Parathyroid adenoma (tissue), 2 donors: ENCODE measurements around the gene ARPC1B.
A peak's percentile ranks its signal among the peaks of the same experiment; 100 is the strongest.

Experiments used
- H2AFZ ChIP-seq: fragments of 300-600 bp; sonication (generic); one replicate; pipeline ENCODE4 v1.7.0; 2017; ENCODE audit warnings: antibody characterized with exemption, mild to moderate bottlenecking
- H3K27ac ChIP-seq: fragments of 300-600 bp; sonication (generic); one replicate; pipeline ENCODE4 v1.7.0; 2017
- H3K27me3 ChIP-seq: fragments of 300-600 bp; sonication (generic); one replicate; pipeline ENCODE4 v1.7.0; 2017; ENCODE audit warnings: low read length; ENCODE audit not compliant: control insufficient read depth, insufficient read depth
- H3K36me3 ChIP-seq: fragments of 300-600 bp; sonication (generic); one replicate; pipeline ENCODE4 v1.7.0; 2017; ENCODE audit warnings: low read length; ENCODE audit not compliant: control insufficient read depth, insufficient read depth
- H3K4me1 ChIP-seq: fragments of 300-600 bp; sonication (generic); one replicate; pipeline ENCODE4 v1.7.0; 2017; ENCODE audit warnings: control low read depth
- H3K4me2 ChIP-seq: fragments of 300-600 bp; sonication (generic); one replicate; pipeline ENCODE4 v1.7.0; 2017; ENCODE audit warnings: low read length
- H3K4me3 ChIP-seq: fragments of 300-600 bp; sonication (generic); one replicate; pipeline ENCODE4 v1.7.0; 2017; ENCODE audit warnings: low read depth, low read length
- H3K79me2 ChIP-seq: fragments of 300-600 bp; sonication (generic); one replicate; pipeline ENCODE4 v1.7.0; 2017; ENCODE audit warnings: control low read depth
- H3K9ac ChIP-seq: fragments of 300-600 bp; sonication (generic); one replicate; pipeline ENCODE4 v1.7.0; 2017; ENCODE audit warnings: mild to moderate bottlenecking
- H3K9me3 ChIP-seq: fragments of 300-600 bp; sonication (generic); one replicate; pipeline ENCODE4 v1.7.0; 2017; ENCODE audit warnings: low read length; ENCODE audit not compliant: control insufficient read depth
- TF ChIP-seq, protein P1 (sequence below): fragments of 300-600 bp; sonication (generic); IDR thresholded peaks from one replicate; pipeline ENCODE4 v1.7.0; 2017; ENCODE audit warnings: antibody characterized with exemption, mild to moderate bottlenecking
- donor health status: primary hyperparathyroidism.

ARPC1B gene

DNA sequence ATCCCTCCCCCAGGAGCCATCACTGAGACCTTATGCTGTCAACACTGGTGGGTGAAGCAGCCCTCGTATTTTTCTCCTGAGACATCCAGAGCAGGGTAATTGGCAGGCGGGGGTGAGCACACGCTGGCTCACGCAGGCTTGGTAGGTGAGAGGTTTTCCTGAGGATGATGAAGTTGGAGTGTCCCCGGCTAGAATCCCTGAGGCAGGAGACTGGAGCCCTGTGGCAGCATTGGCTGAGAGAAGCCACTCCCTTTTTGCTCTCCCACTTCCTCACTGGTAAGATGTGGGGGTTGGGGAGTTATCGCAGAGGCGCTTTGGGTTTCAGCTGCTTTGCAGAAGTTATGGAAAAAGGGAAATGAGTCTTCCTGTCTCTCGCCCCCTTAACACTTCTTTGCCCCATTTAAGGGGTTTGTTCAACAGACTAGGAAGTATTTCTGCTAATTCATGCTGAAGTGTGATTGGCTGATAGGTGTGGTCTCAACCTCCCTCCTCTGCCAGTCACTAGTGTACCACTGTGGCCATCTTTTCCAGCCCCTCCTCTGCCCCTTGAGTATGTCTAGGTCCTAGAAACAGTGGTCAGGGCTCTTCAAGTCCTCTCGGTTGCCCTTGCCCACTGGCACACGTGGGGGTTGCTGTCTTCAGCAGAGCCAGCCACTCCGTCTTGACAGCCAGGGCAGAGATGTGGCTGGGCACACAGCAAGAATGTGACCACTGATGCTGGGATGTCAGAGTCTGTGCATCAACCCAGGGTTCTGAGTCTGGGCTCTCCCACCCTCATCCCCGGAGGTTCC, 5.7 kb downstream of the ARPC1B start:
- Histone ChIP-seq H3K9ac (no peak overlapping the region), H3K36me3 (no peaks in the 10 kb centered on the region), H3K27ac (peak overlapping the region; percentile 68), H3K4me1 (peaks cover 3% of the 10 kb centered on the region), H3K79me2 (peaks cover 2% of the 10 kb centered on the region), H2AFZ (peak overlapping the region; percentile 15), H3K27me3 (no peaks in the 10 kb centered on the region), H3K4me3 (no peak overlapping the region), H3K9me3 (no peaks in the 10 kb centered on the region), H3K4me2 (no peak overlapping the region)
- TF ChIP-seq, protein P1, sequence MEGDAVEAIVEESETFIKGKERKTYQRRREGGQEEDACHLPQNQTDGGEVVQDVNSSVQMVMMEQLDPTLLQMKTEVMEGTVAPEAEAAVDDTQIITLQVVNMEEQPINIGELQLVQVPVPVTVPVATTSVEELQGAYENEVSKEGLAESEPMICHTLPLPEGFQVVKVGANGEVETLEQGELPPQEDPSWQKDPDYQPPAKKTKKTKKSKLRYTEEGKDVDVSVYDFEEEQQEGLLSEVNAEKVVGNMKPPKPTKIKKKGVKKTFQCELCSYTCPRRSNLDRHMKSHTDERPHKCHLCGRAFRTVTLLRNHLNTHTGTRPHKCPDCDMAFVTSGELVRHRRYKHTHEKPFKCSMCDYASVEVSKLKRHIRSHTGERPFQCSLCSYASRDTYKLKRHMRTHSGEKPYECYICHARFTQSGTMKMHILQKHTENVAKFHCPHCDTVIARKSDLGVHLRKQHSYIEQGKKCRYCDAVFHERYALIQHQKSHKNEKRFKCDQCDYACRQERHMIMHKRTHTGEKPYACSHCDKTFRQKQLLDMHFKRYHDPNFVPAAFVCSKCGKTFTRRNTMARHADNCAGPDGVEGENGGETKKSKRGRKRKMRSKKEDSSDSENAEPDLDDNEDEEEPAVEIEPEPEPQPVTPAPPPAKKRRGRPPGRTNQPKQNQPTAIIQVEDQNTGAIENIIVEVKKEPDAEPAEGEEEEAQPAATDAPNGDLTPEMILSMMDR = no peak

DNA sequence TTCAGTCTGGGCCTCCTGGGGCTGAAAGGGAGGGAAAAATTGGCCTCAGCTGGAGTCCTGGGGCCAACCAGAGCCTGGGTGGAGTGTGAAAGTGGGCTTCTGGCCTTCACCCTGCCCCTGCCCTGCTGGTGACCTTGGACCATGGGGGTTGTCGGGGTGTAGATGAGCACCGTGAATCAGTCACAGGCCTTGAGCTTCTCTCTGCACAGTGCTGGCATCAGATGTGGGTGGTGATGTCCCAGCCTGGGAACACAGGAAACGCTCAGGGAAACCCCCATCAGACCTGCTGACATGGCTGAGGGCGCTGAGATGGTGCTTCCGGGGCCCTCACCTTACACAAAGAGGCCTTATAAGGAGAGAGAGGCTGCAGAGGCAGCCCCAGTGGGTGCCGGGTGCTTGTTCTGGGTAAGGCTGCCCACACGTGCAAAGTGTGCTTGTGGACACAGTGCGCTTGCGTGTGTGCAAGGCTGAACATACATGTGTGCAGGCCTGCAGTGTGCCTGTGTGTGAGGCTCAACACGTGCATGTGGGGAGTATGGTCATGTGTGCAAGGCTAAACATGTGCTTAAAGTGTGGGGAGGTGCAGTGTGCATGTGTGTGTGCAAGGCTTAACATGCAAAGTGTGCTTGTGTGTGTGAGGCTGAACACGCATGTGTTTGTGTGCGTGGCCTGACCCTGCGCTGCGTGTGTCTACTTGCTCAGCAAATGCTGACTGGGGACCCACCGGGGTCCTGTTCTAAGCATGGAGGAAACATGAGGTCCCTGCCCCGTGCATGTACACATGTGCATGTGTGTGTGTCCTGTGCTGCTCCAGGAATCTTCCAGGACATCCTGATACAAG, 6.5 kb downstream of the ARPC1B start:
- Histone ChIP-seq H3K4me1 (peaks cover 3% of the 10 kb centered on the region), H3K79me2 (peaks cover 2% of the 10 kb centered on the region), H3K4me2 (no peak overlapping the region), H3K27me3 (no peaks in the 10 kb centered on the region), H3K36me3 (no peaks in the 10 kb centered on the region), H3K27ac (peak overlapping the region; percentile 68), H3K9me3 (no peaks in the 10 kb centered on the region), H3K4me3 (no peak overlapping the region), H3K9ac (no peak overlapping the region), H2AFZ (peak overlapping the region; percentile 15)
- TF ChIP-seq, protein P1 = no peak

DNA sequence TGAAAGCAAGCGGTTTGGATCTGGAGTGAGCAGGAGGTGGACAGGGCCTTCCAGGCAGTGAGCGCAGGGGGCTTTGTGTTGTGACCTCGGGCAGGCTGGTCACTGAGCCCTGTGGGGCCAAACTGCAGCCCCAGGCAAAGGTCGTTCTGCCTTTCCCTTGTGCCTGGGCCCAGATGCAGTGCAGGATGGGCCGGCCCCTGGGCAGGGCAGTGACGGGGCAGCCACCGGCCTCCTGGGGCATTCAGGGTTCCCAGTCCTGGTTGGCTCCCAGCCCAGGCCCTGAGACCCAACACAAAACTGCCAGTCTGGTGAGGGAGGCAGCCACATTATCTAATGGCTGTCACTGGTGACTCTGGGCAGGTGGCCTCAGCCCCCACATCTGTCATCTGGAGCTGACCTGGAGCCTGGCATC, 7.1 kb downstream of the ARPC1B start:
- H3K27me3 ChIP-seq = no peaks in the 10 kb centered on the region
- no peaks in the 10 kb centered on the region for H3K36me3 ChIP-seq
- no peak overlapping the region for H2AFZ ChIP-seq
- TF ChIP-seq, protein P1 = no peak
- no peaks in the 10 kb centered on the region for H3K9me3 ChIP-seq
- H3K27ac ChIP-seq = no peak overlapping the region
- H3K4me2 ChIP-seq = no peak overlapping the region
- peaks cover 2% of the 10 kb centered on the region for H3K79me2 ChIP-seq
- no peak overlapping the region for H3K9ac ChIP-seq
- no peak overlapping the region for H3K4me3 ChIP-seq
- peaks cover 3% of the 10 kb centered on the region for H3K4me1 ChIP-seq

DNA sequence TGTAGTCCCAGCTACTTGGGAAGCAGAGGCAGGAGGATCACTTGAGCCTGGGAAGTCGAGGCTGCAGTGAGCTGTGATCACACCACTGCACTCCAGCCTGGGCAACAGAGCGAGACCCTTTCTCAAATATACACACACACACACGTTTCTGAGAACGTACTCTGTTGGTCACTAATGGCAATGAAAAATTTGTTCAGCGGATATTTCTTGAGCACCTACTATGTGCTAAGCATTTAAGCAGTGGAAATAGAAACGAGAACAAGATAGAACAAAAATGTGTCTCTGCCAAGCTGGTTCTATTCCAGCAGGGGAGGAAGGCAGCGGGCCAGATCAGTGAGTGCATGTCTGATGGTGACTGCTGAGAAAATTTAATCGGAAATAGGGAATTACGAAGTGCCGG, 8.7 kb downstream of the ARPC1B start:
- H3K27ac ChIP-seq = no peak overlapping the region
- H3K36me3 ChIP-seq = no peaks in the 10 kb centered on the region
- peaks cover 2% of the 10 kb centered on the region for H3K79me2 ChIP-seq
- H3K4me2 ChIP-seq = no peak overlapping the region
- H3K4me3 ChIP-seq = no peak overlapping the region
- no peaks in the 10 kb centered on the region for H3K9me3 ChIP-seq
- H3K9ac ChIP-seq = no peak overlapping the region
- H3K27me3 ChIP-seq = no peaks in the 10 kb centered on the region
- H2AFZ ChIP-seq = no peak overlapping the region
- TF ChIP-seq, protein P1 = no peak
- H3K4me1 ChIP-seq = peaks cover 3% of the 10 kb centered on the region
